NCI-H2196 (cell line): ENCODE data around the gene TMTC1.

Source experiments
- DNase-seq: peaks from one replicate; lab custom pipeline; 2025; ENCODE audit not compliant: unreplicated experiment; lab: John Stamatoyannopoulos, UW

The TMTC1 gene

DNA sequence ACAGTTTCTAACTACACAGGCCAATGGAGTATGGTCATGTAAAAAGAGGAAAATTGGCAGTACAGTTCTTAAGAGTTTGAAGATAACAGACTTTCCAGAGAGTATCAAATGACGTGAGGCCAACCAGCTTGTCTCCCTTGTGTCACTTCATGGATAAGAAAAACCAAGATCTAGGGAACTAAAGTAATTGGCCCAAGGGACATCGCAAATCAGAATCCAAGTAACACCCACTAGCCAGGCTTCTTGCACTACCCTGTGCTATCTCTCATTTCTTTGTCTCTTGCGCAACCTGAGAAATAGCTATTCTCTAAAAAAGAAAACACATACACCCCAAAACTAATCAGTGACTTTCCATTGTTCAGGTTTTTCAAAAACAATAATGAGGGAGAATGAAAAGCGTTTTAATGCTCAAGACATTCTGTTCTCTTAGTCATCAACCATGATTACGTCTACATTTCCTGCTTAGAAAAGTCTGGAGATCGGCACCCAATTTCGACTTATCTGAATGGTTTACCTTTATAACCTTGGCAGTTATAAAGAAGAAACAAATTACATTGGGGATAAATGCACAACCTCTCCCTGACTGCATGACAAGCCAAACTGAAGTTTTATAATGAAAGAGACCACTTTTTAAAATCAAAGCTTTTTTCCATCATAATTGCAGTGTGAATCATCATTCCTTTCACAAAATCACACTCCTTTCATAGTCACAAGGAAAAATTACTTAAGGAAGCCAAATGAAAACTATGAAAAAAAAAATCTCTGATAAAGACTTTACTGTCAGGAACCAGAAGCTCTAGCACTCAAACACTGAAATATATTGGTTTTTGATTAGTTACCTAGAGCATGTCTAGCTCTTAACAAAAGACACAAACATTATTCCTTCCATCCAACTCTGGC, 42.1 kb downstream of the TMTC1 start:
- no peak for DNase-seq

DNA sequence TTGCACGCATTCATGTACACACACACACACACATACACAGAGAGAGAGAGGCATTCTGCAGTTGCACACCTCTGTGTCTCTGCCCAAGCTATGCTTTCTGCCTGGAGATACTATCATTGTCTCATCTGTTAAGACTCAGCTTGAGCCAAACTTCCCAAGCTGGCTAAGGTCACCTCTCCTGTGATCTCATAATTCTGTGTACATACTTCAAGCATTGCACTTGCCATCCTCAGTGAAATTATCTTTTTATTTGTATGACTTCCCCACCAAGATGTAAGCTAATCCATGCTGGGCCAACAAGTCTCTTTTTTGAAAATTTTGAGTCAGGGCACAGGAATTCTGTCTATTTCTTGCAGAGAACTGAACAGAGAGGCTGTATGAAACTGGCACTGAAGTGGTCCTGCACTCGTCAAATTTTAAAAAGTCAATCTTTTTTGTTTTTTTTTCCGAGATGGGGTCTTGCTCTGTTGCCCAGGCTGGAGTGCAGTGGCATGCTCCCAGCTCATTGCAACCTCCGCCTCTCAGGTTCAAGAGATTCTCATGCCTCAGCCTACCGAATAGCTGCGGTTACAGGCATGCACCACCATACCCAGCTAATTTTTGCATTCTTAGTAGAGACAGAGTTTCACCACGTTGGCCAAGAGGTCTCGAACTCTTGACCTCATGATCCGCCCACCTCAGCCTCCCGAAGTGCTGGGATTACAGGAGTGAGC, 44.3 kb downstream of the TMTC1 start:
- DNase-seq: no peak

DNA sequence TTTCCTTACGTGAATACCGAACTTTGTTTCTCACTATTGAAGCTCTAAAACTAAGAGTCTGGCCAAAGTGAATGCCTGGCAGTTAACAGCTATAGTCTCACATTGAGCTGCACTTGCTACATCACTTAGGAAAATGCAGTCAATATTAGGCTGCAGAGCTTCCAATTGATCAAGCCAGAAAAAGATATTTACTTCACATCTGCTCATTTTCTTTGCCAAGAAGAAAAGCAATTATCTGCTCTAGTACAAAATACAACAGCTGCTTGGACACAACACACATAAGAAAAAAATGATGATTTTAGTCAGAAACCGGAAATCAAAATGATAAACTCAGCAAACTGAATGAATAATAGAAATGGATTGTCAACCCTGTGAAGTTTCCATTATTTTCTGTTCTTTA, 45.4 kb downstream of the TMTC1 start:
- DNase-seq: no peak

DNA sequence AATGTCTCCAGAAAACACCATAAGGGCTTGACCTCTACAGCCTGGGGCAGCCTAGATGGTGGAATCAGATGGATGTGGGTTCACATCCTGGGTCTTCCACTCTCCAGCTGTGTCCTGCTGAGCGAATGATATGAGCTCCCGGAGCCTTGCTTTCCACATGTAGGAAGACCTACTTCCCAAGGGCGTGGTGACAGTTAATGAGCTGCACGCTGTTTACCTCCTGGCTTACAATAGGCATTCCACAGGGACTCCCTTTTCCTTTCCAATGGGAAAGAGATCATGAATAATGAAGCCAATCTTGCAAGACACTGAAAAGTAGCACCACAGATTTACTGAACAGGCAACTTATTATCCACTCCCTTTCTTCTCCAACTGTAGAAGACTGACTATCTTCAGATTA, 46.1 kb downstream of the TMTC1 start:
- no peak for DNase-seq

DNA sequence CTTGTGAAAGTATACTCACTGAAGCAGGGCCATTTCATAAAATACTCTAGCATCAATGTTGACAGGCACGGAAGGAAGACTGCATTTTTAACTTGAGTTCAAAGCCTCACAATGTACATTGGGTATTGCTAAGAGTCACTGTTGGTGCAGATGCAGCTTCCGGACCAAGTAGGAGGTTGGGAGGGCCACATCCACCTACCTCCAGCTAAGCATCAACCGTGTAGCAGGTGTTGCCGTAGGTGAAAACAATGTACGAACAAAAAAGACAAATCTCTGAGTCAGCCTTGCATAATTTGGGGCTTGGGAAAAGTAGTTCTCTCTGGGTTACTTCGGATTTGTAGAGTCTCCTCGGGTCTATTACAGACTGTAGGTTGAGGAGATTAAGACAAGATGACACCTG, 48.1 kb downstream of the TMTC1 start:
- DNase-seq: no peak

DNA sequence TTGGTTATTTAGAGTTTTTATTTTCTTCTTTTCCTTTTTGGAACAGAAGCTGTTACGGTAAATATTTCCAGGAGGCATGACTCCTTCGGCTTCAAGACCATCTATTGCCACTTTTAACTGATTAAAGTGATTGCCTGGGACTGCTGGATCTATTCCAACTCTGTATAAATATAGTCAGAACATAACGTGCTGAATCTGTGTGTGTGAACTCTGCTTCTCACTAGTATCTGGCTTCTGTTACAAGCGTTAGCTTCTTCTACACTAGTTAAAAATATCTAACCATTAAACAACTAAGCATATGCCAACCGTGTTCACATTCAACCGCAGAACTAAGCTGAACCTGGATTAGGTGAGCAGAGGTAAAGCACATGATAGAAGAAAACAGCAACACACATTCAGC, 49.0 kb downstream of the TMTC1 start:
- no peak for DNase-seq

DNA sequence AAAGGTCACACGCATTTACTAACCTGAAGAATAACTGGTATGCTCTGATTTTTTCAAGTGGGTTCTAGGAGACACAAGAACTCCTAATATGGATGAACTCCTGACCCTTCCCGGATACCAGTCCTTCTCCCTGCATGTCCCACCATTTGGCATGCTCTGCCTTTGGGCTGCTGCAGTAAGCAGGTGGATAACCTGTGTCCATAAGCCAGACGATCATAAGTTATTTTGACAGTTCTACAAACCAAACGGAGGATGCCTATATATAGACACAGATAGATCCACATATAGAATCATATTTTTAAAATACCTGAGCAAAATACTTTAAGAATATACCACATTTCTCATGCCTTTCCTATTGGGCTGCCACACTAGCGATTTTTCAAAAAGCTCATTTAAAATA, 49.4 kb downstream of the TMTC1 start:
- DNase-seq: no peak

DNA sequence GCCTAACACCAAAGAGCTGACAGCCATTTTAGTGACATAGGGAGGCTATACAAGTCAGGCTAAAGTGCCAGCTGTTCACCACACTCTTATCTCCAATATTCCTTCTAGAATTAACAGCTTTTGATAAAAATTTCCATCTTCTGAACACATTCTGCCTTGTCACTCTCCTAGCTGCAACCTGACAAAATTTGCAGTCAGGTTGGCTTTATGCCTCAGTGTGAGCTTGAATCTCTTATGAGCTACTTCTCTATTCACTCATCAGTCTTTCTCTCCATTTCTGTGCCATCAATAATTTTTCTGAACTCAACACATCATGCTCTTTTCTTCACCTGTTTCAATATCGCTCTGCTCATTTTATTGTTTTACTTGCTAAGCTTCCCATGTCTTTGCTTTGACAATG, 50.2 kb downstream of the TMTC1 start:
- no peak for DNase-seq

DNA sequence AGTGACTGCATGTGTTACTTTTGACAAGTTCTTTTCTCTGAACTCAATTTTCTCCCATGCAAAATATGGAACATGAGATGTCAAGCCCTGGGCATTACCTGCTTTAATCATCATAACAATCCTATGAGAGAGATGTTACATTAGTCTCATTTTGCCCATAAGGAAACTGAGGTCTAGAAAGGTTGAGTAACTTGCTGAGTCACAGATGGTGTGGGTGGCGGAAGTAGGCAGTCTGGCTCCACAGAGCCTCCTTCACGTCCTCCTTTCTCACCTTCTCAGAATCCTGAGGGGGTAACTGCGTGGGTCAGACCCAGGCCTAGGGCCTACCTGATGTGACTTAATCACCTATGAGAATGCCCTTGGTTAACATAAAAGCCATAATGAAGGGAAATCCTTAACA, 50.7 kb downstream of the TMTC1 start:
- no peak for DNase-seq

DNA sequence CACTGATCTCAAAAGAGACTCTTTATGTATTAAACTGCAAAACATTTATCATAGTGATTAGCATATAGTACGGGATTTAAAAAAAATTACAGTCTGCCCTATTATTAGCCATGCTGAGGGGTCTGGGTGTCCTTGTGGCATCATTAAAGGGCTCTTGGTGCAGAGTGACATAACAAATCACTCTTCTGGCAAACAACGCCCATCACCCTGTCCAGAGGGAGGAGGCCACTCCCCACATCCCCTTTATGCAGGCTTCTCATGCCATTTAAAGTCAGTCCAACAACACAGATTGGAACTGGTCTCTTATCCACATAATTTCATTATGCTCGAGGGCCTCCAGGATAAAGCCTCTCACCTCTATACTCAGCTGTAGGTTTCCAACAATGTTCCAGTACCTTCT, 51.1 kb downstream of the TMTC1 start:
- DNase-seq: no peak

DNA sequence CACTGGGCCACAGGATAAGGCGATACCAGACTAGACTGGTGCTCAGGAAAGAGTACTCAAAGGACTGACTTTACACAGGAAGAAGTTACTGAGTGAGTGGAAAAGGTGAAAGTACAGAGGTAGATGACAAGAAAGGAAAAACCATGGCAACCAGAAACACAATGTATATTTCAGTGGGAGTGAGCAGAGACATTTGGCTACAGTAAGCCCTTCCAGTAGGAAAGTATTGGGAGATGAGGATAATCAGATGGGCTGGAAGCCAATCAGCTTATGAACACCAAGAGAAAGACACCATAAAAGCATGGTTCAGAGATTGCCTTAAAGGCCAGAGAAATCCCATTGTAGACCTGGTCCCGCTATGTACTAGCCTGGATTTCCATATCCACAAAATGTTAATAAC, 51.6 kb downstream of the TMTC1 start:
- DNase-seq: no peak

DNA sequence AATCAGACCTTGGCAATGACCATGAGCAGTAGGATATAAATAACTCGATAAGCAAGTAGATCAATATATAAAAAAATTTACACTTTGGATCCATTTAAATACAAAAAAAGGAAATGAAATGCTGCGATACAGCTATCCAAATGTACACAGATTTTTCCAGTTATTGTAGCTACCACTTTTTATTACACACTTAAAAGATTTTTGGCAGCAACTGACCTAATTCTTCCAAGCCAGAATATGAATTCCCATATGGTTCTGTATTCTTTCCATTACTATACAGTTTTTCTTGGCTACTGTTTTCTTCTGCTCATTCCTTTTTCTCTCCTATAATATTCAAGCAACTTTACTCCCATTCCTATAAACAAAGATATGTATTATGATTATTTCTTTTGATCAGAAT, 52.2 kb downstream of the TMTC1 start:
- DNase-seq: no peak

DNA sequence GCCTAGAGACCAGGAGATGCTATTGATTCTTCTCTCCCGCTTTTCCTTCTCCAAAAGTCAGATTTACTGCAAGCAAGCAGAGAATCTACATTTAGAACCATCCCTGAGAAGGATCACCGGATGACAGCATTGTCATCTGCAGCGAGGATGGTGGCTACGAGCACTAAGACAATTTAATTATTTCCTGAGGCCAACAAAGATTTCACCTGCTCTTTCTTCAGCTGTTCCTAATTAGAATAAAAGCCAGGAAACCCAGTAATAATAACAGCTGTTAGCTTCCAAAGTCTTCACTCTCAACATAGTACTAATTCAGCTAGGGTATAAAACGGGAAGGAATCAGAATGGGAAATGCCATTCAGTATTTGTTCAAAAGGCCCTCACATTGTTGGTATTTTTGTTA, 53.3 kb downstream of the TMTC1 start:
- DNase-seq: no peak

DNA sequence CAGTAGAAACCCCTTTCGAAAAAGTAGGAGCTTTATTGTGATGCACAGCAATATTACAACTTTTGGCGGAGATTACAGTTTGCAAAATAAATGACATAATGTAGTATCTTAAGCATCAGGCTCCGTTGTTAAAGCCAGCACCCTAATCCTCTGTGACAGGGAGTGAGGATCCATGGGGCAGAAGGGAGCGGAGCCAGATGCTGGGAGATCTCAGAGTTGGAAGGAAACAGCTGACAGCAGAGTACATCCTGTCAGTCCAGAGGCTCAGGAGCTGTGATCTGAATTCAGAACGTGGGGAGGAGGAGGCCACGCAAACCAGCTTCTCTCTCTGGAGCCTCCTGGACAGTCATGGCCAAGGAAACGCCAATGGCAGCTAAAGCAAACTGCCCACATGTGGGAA, 55.7 kb downstream of the TMTC1 start:
- no peak for DNase-seq

DNA sequence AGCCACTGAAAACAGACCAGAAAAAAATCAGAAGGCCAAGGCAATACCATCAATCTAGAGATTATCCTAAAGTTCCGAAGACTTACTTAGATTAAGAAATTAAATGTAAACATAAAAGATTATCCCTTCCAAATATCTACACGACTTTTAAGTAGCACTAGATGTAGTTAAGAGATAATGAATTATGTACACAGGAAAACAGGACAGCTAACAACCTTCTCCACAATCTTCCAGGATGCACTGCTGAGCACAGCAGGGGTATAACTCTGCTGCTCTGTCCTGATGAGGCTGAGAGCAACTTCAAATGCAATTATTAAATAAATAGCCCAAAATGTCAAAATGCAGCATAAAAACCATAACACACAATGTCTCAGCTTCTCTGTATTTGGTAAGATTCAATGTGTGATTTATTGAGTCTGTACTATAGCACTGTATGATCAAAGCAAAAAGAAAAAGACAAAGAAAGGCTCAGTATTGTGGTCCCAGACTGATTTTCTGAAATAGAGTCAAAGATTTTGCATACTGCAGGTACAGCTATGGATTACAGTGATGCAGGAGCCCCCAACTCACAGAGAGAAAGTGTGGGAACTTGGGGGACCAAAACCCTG, 56.9 kb downstream of the TMTC1 start:
- no peak for DNase-seq

DNA sequence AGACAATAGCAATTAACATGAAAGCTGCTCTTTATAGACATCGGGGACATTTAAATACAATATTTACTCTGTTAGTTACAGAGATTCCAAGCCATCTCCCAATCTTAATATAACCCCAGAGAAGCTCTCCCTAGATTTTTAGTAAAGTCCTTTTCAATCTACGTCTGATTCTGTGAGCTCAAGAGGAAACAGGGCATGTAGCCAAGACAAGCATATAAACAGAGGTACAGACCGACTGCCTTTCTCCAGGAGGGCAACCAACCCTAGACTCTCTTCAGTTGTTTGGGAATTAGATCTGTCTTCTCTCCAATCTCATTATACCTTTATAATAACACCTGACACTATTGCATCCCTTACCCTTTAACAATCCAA, 57.4 kb downstream of the TMTC1 start:
- peak; percentile 33 for DNase-seq

DNA sequence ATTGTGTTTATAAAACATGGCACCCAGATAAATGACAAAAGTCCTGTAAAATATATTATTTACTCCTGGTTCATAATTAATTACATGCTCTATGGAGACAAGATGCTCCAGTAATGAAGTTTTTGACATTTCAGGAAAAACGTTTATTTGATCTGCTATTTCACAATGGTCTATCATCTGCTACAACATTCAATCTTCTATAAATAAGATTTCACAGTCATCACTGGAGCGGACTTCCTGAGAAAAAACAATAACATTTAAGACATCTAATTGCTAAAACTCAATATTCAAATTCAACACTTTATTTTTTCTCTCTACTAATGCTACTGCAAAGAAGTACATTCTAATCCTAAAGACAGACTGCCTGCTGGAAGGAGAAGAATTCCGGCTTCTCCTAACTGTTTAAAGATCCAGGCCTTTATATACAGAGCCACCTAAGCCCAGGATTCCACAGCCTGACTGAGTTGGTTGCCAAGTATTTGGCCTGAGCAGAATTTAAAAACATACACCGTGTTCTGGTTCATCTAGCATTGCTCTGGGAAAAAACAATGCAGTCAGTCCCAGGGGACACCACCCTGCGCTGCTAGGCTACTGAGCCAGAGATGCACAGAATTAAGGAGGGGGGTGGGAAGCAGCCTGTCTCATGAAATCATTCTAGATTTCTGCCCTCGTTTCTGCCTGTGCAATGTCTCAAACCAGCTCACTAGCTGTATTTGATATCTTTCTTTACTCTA, 58.0 kb downstream of the TMTC1 start:
- DNase-seq: no peak

DNA sequence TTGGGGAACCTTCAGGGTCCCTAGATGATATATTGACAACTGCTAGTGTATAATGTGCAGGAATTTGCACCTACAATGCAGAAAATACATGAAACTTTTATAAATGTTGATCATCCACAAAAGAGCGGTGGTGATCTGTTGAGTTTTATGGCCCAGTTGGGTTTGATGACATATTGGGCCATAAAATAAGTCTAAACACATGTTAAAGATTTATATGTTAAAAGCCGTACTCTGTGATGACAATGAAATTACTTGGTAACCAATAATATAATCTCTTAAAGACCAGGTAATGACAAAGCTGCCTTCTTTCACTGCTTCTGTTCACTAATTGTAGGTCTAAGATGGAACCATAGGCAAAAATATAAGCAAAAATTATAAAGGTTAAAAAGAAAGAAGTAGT, 61.6 kb downstream of the TMTC1 start:
- DNase-seq: no peak

DNA sequence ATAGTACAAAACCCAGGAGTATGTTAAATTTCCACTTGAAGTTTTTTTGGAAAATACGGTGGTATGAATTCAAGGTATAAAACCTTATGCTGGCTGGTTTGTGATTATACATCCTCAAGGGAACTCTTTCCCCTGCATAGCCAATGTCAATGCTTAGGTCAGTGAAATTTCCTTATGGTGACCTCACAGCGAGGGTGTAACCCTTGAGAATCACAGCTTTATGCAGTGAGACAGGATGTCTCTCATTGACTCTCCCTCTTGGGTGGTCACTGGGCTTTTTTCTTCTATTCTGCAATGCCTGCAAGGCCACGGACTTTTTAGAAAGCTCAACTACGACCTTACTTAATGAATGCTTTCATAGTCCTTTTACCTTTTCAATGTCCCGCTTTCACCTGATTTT, 64.4 kb downstream of the TMTC1 start:
- DNase-seq: no peak

DNA sequence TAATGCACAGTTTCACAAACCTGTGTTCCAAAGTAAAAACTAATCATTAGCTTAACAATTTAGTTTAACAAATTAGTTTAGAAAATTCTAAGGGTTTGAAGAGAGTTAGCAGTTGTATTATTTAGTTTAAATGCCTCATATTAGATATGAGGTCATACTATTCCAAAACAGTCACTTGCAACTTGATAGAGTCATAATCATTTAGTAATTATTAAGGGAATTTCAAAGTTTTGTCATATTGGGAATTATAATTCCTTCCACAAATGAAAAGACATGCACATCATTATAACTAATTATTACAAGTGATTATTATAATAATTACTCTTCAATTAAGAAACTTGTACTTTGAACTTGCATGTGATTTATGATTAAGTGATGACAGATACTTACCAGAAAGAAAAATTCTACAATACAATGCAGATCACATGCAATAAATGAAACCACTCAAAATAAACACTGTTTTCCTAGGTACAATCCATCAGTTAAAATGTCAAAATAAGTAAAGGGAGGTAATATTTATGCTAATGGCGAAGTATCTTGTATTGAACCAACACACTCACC, 66.1 kb downstream of the TMTC1 start:
- DNase-seq: no peak

DNA sequence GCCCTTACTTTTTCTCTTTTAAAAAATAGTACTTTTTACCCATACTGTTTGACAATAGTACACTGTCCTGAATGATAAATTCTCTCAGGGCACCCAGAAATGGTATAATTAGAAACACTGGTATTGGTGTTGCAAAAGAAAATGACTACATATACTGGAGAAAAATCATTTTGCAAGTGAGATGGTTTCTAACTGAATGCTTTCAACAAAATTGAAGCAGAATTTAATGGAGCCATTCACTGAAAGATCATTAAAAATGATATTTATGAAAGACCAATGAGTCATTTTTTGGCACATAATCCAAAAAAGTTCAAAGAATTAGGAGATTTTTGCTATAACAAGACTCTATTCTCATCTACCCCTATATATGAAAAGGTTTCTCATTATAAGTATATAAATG, 68.8 kb downstream of the TMTC1 start:
- no peak for DNase-seq
